ENCODE measurements around the gene TSPO2.

Gene TSPO2

DNA sequence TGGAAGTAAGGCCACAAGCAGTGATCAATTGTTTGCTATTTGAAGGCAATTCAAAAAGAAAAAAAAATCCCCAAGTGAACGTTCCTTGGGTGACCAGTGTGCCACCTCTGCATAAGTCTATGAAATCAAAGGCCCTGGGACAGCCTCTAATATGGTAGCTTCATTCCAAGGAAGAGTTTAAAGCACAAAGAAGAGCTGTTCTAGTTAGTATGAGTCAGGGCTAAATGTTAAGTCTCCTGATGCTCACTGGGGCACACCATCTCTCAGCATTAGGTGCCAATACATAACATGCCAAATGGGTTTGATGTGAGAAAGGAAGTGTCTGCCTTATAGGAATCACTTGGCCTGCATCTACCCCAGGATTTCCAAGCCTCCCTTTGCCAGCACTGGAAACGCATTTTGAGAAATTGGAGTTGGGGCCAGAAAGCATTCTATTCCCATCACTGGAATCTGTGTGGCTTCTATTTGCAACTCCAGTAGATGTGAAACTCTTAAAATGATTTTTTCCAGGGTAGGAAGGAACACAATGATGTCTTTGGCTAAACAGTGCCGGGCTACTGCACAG is 16.2 kb upstream of the TSPO2 start:
- DNase-seq (ENCODE audit: extremely low spot score, insufficient read length, low read depth) = no peak

DNA sequence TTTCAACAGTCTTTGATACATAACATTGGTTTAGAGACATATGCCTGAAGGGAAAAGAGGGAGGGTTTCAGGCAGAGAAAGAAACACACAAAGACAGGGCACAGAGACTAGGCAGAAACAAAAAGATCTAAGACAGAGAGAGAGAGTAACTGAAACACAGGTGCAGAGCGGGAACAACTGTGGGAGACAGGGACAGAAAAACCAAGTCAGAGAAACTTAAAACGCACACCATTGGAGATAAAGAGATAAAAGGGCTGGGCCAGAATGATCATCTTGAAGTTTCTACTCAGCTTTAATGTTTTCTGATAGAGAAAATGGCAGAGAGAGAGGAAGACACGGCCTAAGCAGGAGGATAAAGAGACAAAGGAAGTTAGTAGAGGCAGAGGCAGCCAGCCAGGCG is 15.0 kb upstream of the TSPO2 start:
- DNase-seq (ENCODE audit: extremely low spot score, insufficient read length, low read depth) (no peak), FAIRE-seq (no peak)

More for the DNA sequence above, 16.2 kb upstream of the TSPO2 start:
- no peak for FAIRE-seq

DNA sequence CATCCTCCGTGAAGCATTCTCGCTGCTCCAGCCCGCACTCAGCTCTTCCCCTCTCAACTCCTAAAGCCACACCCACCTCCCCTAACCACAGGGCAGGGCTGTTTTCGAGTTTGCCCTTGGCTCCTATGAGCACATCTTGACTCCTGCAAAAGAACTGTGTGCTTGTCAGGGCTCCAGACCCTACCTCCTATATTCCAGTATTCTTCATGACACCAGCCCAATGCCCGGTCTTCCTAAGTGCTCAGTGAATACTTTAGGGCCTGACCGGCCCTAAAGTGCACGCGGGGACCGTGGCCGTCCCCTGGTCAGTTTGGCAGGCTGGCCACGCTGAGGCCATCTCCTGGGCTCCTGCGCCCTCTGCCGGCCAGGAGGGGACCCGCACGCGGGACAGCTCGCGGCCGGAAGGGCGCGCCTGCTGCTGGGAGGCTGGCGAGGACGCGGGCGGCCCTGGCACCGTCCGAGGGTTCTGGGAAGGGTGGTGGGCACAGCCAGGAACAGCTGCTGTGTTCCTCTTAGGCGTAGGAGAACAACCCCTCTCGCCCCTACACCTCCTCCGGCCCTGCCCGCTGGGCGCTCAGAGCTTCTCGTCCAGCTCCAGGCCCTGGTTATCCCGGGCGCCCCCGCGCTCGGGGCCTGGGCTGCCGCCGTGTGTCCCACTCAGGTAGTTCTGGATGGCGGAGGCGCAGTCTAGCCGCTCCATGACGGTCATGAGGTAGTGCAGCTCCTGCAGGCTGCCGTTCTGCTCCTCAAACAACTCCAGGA is 14.3 kb upstream of the TSPO2 start:
- FAIRE-seq (peak; percentile 49), DNase-seq (ENCODE audit: extremely low spot score, insufficient read length, low read depth) (peak; percentile 82)

DNA sequence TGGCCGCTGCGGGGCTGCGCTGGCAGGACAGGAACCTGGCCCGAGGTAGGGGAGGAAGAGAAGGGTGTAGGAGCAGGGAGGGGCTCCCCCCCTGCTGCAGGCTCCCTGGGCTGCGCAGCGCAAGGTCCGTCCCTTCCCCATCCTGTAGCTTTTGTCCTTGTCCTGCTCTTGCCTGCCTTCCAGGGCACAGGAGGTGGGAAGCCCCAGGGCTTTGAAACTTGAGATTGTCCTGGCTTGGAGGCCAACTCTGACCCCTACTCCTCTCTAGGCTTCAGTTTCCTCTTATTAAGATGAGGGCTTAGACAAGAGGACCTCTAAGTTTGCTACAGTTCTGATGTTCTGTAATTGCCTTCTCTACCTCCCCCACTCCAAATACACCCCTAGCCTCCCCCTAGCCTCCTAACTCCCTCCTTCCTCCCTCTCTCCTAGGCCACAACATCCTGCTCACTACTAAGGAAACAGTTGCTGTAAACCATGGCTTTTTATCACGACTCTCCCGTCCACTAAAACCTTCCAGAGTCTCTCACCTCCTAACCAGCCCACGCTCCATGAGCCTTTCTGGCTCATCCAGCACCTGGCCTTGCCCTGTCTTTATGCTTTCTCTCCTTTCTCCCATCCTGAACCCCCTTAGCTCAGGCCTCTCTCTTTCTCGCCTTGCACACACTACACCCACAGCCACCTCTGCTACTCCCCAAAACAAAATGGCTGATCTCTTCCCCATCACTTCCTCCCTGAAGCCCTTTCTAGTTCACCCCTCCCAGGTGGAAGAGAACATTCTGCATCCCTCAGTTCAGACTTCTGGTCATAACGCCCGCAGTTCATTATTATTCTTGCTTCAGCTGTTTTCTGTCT is 13.5 kb upstream of the TSPO2 start:
- DNase-seq (ENCODE audit: extremely low spot score, insufficient read length, low read depth) (no peak), FAIRE-seq (no peak)

DNA sequence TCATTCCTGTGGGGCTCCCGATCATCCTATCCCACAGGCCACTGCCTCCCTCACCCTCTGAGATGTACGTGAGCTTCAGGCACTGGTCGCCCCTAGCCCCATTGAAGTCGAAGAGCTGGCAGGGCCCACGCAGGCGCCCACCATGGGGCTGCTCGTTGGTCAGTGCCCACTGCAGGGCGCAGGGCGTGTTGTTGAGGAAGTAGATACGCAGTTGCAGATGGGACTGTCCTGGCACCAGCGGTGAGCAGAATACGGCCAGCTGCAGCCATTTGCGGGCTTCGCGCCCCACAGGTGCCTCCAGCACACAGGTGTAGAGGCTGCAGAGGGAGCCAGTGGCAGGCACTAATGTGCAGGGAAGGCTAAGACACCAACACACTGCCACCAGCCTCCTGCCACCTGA is 9.4 kb upstream of the TSPO2 start:
- DNase-seq (ENCODE audit: extremely low spot score, insufficient read length, low read depth) (no peak), FAIRE-seq (no peak)

DNA sequence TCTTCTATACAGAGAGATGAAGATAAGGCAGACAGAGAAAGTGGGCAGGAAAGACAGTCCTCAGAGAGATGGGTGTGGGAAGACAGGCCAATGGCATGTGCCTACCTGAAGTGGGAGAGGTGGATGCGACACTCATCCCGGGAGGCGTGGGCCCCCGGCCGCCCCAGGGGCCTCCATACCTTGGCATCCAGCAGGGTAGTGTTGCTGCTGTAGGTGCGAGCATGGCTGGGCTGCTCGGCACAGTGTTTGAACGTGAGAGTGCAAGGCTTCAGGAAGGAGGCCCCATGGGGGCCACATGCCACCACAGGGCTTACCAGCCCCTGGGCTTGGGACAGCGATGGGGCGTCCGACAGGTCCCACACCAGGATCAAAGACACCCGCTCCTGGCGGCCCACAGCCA is 8.5 kb upstream of the TSPO2 start:
- no peak for DNase-seq (ENCODE audit: extremely low spot score, insufficient read length, low read depth)
- no peak for FAIRE-seq

DNA sequence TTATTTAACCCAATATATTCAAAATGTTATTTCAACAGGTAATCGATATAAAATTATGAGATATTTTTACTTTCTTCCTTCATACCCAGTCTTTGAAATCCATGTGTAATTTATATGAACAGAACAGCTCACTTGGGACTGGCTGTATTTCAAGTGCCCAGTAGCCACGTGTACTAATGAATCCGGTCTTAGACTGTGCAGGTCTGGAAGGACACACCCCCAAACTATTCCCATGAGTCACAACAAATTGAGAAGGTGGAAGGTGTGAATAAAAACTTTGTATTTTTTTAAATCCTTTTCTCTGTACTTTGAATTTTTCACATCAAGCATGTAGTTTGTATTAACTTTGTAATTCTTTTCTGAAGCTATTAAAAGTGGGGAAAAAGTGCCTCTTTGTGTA is 6.1 kb upstream of the TSPO2 start:
- FAIRE-seq (no peak), DNase-seq (ENCODE audit: extremely low spot score, insufficient read length, low read depth) (no peak)

DNA sequence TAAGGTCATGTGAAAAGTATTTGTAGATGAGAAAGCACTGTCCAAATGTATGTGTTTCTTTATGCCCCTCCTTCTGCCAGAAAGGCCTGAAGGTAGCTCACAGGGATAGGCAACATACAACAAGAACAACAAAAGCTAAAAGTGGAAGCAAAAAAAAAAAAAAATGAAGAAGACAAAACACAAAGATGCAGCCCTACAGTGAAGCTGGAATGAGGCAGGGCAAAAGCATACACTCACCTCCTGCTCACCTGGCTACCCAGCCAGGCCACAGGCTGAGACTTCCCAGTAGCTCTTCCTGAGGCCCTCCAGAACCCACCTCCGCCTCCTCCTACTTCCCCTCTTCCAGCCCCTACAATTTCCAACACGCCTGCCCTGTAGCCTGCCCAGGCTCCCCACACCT is 5.7 kb upstream of the TSPO2 start:
- FAIRE-seq (no peak), DNase-seq (ENCODE audit: extremely low spot score, insufficient read length, low read depth) (no peak)

DNA sequence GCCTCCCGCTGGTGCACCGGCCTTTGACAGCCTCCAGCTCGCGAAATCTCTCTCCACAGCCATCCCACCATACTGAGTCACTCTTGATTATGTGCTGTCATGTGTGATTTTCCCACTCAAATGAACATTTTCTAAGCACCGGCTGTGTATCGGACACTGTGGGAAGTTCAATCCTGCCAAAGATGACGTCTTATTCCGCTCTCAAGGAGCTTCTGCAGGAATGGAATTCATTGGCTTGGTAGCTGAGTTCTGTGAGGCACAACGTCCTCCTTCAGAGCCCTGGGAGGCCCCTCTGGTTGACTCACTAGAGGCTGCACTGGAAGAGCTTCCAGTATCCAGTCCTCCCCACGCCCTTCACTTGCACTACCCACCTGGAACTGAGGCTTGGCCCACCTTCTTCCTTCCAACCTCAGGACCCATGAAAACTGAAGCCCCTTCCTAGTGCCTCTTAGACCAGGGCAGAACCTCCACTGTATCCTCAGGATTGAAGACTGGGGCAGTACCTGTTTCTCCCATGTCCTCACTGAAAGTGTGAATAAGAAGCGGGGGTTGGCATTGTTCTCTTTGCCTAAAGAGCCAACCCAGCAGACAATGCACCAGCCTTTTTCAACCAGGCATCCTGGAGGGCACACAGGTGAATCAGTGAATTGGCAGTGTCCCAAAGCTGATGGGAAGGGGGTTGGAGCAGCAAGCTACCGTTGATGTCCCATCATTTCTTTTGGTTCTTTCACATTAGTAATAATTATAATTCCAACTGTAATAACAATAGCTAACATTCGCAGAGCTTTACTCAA is 5.0 kb upstream of the TSPO2 start:
- FAIRE-seq = no peak

DNA sequence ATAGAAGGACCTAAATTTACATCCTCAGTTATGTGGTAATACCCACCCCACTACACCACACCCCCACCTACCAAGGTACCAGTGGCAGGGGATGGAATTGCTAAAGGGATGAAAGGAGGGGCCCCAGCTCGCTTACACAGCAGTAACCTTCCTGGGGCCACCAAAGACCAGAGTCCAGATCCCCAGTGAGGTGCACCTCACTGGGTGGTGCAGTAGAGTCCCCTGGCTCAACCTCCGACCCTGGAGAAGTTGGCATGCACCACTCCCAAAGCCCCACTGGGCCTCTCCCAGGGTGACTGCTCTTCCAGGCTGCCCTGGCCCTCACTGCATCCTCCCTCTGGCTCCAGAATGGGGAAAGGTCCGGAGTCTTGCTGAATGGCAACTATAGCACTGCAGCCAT is 4.1 kb upstream of the TSPO2 start:
- no peak for FAIRE-seq
- DNase-seq (ENCODE audit: extremely low spot score, insufficient read length, low read depth) = no peak

More for the DNA sequence above, 5.0 kb upstream of the TSPO2 start:
- DNase-seq (ENCODE audit: extremely low spot score, insufficient read length, low read depth) = no peak

DNA sequence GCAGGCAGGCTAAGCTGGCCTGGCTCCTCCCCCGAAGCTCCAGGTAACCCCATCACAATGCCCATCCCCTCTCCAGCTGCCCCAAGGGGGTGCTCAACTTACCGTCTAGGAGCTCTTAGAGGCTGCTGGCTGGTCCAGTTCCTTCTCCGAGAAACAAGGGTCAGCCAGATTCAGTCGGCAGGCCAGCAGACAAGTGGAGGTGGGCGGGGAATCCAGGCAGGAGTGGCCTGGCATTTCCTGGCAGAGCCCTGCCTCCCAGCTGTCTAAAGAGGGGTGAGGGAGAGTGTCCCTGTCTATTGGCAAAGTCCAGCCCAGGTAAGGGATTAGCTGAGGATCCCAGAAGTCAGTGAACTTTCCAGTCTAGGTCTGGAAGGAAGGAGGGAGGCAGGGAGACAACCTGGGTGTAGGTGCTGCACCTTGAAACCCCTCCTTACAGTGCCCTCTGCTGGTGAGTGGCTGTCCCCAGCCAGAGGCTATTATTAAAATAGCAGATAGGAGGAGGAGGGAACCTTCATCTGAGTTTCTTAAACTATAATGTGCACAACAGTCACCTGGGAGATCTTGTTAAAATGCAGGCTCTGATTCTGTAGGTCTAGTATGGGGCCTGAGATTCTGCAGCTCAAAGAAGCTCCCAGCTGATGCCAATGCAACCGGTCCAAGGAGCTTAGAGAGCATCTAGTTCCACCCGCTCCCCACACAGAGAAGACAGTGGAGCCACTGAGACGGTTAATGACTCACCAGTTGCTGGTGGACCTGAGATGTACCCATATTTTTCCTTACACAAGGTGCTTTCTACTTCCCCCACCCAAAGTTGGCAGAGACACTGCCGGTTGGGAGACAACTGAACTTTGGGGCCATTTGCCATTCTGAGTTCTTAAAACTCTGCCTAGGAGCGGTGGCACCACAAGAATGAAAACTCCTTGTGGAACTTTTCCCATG is 2.9 kb upstream of the TSPO2 start, which contains the start of gene UNC5CL:
Gene UNC5CL, minus strand, starts transcription at position 162 of the 939 bp plus-strand sequence. CDS start 4,147 bp downstream, outside the sequence.
- peak; percentile 76 for FAIRE-seq
- DNase-seq (ENCODE audit: extremely low spot score, insufficient read length, low read depth) = no peak

DNA sequence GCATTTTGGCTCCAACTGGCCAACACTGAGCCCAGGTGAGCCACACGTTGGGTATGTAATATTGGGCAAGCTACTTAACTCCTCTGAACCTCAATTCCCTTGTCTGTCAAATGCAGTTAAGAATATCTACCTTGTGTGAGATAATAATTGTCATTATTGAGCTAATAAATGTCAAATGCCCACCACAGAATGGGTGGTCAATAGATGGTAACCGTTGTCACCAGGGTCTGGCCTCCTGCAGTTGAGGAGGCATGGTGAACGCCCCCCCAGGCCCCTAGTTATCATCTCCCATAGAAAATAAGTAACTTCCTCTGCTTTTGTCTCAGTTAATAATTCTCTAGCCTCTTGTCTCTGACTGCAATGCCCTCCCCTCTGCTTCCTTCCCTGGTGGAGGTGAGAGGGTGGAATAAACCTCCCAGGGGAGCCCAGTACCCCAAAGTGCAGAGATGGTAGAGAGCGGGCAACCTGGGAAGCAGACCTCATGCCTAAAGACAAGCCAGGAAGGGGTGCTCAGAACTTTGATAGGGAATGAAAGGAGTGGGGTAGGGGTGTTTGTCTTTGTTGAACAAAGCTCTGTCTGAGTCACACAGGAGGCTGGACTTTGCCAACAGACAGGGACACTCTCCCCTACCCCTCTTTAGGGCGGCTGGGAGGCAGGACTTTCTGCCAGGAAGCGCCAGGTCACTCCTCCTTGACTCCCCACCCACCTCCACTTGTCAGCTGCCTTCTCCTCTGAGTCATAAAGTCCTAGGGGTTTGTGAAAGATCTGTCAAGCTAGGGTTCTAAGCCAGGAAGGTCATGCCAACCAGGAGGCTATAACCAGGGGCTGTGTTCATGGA is 1.9 kb upstream of the TSPO2 start:
- FAIRE-seq = peak; percentile 66

DNA sequence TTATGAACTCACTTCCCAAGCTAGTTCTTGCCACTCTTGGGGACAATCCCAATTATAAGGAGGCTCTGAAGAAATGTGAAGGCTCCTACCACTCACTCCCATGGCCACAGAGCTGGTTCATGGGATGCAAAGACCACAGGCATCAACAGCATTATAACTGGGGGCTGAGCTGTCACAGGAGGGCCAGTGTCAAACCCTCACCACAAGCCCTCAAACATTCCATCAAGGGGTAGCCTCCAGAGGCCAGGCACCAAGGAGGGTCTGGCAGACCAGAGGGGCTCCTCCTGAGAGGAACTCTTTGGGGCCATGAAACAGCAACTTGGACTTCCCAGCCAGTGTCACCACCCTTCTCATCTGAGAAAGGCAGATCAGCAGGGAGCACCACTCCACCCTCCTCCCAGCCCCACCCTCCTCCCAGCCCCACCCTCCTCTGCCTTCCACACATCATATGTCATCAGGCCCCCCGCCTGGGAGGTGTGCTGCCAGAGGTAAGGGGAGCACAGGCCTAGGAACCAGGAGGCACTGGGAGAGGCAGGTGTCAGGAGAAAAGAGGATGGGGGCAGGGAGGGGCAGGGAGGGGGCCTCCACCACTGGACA is 1.2 kb upstream of the TSPO2 start:
- DNase-seq (ENCODE audit: extremely low spot score, insufficient read length, low read depth) (no peak), FAIRE-seq (no peak)

More for the DNA sequence above, 1.9 kb upstream of the TSPO2 start:
- DNase-seq (ENCODE audit: extremely low spot score, insufficient read length, low read depth) = no peak

DNA sequence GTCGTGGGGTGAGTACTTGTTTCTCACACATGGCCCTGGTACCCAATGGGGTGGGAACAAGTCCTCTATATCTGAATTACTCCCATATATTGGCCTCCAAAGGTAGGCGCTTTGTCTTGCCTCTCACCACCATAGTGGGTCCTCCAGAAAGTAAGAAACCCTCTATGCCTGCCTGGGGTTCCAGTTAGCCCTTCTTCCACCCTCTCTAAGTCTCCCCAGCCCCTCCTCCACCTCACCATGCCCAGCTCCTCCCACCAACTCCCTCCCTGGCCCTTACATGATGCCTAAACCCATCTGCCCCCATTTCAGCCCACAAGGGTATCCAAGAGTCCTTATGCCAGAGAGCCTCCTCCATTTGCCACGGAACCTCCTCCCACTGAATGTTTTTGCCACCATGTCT is 884 bp downstream of the TSPO2 start:
- DNase-seq (ENCODE audit: extremely low spot score, insufficient read length, low read depth) = no peak
- FAIRE-seq = no peak

DNA sequence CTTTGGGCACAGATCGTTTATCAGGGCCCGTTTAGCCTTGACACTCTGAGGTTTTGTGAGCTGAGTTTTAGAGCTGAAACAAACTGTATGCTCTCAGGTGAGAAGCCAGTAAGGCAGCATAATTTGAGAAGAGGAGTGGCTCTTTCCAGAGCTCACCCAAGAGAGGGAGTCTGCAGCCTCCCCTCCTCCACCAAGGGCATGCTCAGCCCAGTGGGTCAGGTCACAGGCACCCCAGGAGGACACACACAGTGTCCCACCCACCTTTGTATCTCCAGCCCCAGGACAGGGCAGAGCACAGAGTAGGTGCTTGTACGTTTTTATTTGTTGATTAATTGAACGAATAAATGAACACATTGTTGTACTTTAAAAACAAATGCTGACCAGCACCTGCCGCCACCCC is 3.4 kb downstream of the TSPO2 start:
- FAIRE-seq = no peak

DNA sequence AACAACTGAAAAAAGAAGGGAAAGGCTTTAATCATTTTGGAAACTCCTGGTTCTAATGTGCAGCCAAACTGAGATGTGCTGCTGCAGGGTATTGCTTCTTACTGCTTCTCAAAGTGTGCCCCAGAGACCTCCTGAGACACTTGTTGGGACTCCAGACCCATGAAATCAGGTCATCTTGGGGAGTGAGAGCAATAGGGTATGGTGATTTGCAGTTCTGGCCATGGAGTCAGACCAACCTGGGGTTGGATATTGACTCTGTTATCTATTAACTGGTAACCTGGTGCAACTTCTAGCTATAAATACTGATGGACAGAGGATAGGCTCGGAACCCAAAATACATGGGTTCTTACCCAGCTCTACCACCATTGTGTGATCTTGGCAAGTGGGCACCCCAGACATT is 3.8 kb downstream of the TSPO2 start:
- no peak for DNase-seq (ENCODE audit: extremely low spot score, insufficient read length, low read depth)
- FAIRE-seq = no peak

More for the DNA sequence above, 3.4 kb downstream of the TSPO2 start:
- DNase-seq (ENCODE audit: extremely low spot score, insufficient read length, low read depth) = no peak

DNA sequence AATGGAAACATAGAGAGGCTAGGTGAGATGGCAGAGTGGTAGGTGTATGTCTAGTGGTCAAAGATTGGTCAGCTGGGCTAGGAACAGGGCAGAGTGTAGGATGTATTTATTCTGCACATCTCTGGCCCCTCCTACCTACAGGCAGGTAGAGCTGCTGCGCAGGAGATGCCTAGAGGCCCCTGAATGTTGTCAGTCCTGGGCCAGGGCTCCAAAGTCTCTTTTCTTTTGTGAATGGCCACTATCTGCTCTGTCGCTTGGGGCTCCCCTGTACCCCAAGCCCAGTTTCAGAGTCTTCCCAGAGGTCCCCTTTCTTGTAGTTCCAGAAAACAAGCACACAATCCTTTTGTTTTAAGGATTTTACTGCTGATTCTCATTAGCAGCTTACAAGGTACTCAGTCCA is 5.0 kb downstream of the TSPO2 start:
- FAIRE-seq = no peak
- no peak for DNase-seq (ENCODE audit: extremely low spot score, insufficient read length, low read depth)

All from GM18507 (cell line).